Measurements from ENCODE around the gene LY86. TPM values are rescaled to one million over a fixed set of nuclear protein-coding genes. Genes with fewer than 3 reads are reported as not detected.

LY86 gene
- polyA plus RNA-seq, 1 donor: 1.1 TPM

GRCh38 chr6:6569811-6570164 is 18.7 kb upstream of the LY86 start:
- no peak for DNase-seq

- DNase-seq: no peak
Measured at GRCh38 chr6:6570929-6571671, 17.4 kb upstream of the LY86 start.

GRCh38 chr6:6575143-6575542 is 13.4 kb upstream of the LY86 start:
- DNase-seq: no peak

GRCh38 chr6:6577735-6578134 is 10.8 kb upstream of the LY86 start:
- no peak for DNase-seq

- DNase-seq: no peak
Measured at GRCh38 chr6:6579281-6579680, 9.2 kb upstream of the LY86 start.

- DNase-seq: no peak
Measured at GRCh38 chr6:6580225-6580856, 8.2 kb upstream of the LY86 start.

GRCh38 chr6:6581054-6581453 is 7.5 kb upstream of the LY86 start:
- DNase-seq: no peak

GRCh38 chr6:6582131-6582530 is 6.4 kb upstream of the LY86 start:
- no peak for DNase-seq

- DNase-seq: no peak
Measured at GRCh38 chr6:6583836-6584235, 4.7 kb upstream of the LY86 start.

GRCh38 chr6:6584310-6585002 is 4.1 kb upstream of the LY86 start:
- no peak for DNase-seq

GRCh38 chr6:6585003-6585311 is 3.6 kb upstream of the LY86 start:
- no peak for DNase-seq

GRCh38 chr6:6586167-6586566 is 2.4 kb upstream of the LY86 start:
- no peak for DNase-seq

GRCh38 chr6:6586671-6587526 is 1.6 kb upstream of the LY86 start:
- DNase-seq: no peak

- no peak for DNase-seq
Measured at GRCh38 chr6:6587696-6588063, 840 bp upstream of the LY86 start.

GRCh38 chr6:6588924-6589709 is 597 bp downstream of the LY86 start:
- DNase-seq: no peak

GRCh38 chr6:6590530-6590929 is 2.0 kb downstream of the LY86 start:
- DNase-seq: no peak

GRCh38 chr6:6591778-6592465 is 3.4 kb downstream of the LY86 start:
- no peak for DNase-seq

GRCh38 chr6:6592826-6593475 is 4.4 kb downstream of the LY86 start:
- no peak for DNase-seq

- no peak for DNase-seq
Measured at GRCh38 chr6:6593867-6594468, 5.4 kb downstream of the LY86 start.

GRCh38 chr6:6595025-6595424 is 6.5 kb downstream of the LY86 start:
- DNase-seq: no peak

Measured in left kidney (tissue), 2 donors.